SK-N-MC (cell line): ENCODE data around the gene PTPRK.

Source experiments
- DNase-seq: peaks from one replicate; pipeline ENCODE4 v3.0.0-alpha.2; 2011; ENCODE audit warnings: low read depth, low spot score
- H3K27ac ChIP-seq: fragments of 200-600 bp; sonication (generic); 2 replicates; pipeline ENCODE4 v1.5.1; 2016; ENCODE audit warnings: mixed run types
- H3K36me3 ChIP-seq: fragments of 200-600 bp; sonication (generic); 2 replicates; pipeline ENCODE4 v1.6.1; 2017; ENCODE audit warnings: antibody characterized with exemption, low read length, mixed read lengths; ENCODE audit not compliant: insufficient read depth
- H3K4me3 ChIP-seq: fragments of 200-600 bp; sonication (generic); 2 replicates; pipeline ENCODE4 v1.5.1; 2016
- H3K9ac ChIP-seq: fragments of 200-600 bp; sonication (generic); 2 replicates; pipeline ENCODE4 v1.8.0; 2017; ENCODE audit warnings: mixed run types, mixed read lengths; ENCODE audit not compliant: insufficient read length
- H3K9me3 ChIP-seq: fragments of 200-600 bp; sonication (generic); 2 replicates; pipeline ENCODE4 v1.6.1; 2017; ENCODE audit warnings: low read depth, mild to moderate bottlenecking, antibody characterized with exemption, low read length, moderate library complexity, mixed read lengths
- EZH2 ChIP-seq: fragments of 200-600 bp; sonication (generic); IDR thresholded peaks from one replicate; pipeline ENCODE4 v1.6.1; 2017; ENCODE audit warnings: antibody characterized with exemption
- FOXP2 ChIP-seq: optimal IDR thresholded peaks from 2 replicates; pipeline ENCODE3; 2011; ENCODE audit warnings: mild to moderate bottlenecking, moderate library complexity; ENCODE audit not compliant: insufficient read depth; ENCODE audit errors: extremely low read length, control extremely low read depth
- POLR2AphosphoS5 ChIP-seq: IDR thresholded peaks from 2 replicates; pipeline ENCODE4 v1.6.1; 2012; ENCODE audit warnings: mild to moderate bottlenecking, low read depth, low read length, borderline replicate concordance

PTPRK gene

GRCh38 chr6:127920804-127921203 lies 599.6 kb downstream of the PTPRK start:
- H3K27ac ChIP-seq, result no peak overlapping the region
- no peak for TF ChIP-seq EZH2
- no peak for TF ChIP-seq POLR2AphosphoS5
- no peak for TF ChIP-seq FOXP2
- H3K9me3 ChIP-seq, result no peaks in the 10 kb centered on the region
- no peak overlapping the region for H3K9ac ChIP-seq
- no peak for DNase-seq
- H3K36me3 ChIP-seq, result no peaks in the 10 kb centered on the region
- no peak overlapping the region for H3K4me3 ChIP-seq
